B cell (primary cell): Measurements from ENCODE around the gene NUMB. TPM values are rescaled to one million over a fixed set of nuclear protein-coding genes. Genes with fewer than 3 reads are reported as not detected.

Source experiments
- ATAC-seq: fragments of 200-7000 bp; cut with Tn5 transposase; one replicate; pipeline ENCODE4 v1.10.0; 2021; ENCODE audit warnings: low read depth, mild to moderate bottlenecking, moderate number of reproducible peaks, moderate library complexity
- CTCF ChIA-PET: fragments of 350-600 bp; sonication (Branson Sonifier 250); formaldehyde crosslinking; loops from one replicate; lab custom pipeline; 2021; ENCODE audit warnings: antibody characterized with exemption, inconsistent platforms; lab: Charles Lee
- POLR2A ChIA-PET: fragments of 350-600 bp; sonication (Branson Sonifier 250); formaldehyde crosslinking; loops from one replicate; lab custom pipeline; 2021; ENCODE audit warnings: antibody characterized with exemption; lab: Charles Lee
- DNase-seq: peaks from one replicate; pipeline ENCODE4 v3.0.0; 2013
- H2AFZ ChIP-seq: 2 replicates; pipeline ENCODE4 v1.6.1; 2012; ENCODE audit warnings: mild to moderate bottlenecking, low read depth, low read length; ENCODE audit not compliant: insufficient read depth, poor library complexity, severe bottlenecking
- H3K27ac ChIP-seq, 2 donors: 1 replicate in 1 of 2; 2 replicates in 1 of 2; pipeline ENCODE4 v1.5.1; 2012 to 2013; ENCODE audit warnings: low read length in 2 of 2, mild to moderate bottlenecking in 2 of 2, moderate library complexity in 1 of 2
- H3K27me3 ChIP-seq, 4 experiments: fragments of 200-600 bp in 1 of 4; sonication (generic) in 1 of 4; replicated peaks in 1 of 4; 1 replicate in 2 of 4; 2 replicates in 2 of 4; pipeline versions ENCODE4 v1.6.1 to v1.7.0; 2013 to 2016; ENCODE audit warnings: low read length in 3 of 4, mild to moderate bottlenecking in 2 of 4, mixed read lengths in 1 of 4, moderate library complexity in 1 of 4; ENCODE audit not compliant: insufficient read depth in 4 of 4, control insufficient read depth in 3 of 4; ENCODE audit errors: control extremely low read depth in 1 of 4
- H3K36me3 ChIP-seq, 2 experiments: replicated peaks in 1 of 2; 1 replicate in 1 of 2; 2 replicates in 1 of 2; pipeline versions ENCODE4 v1.6.1 to v1.7.1; 2013; ENCODE audit warnings: low read length in 1 of 2; ENCODE audit not compliant: insufficient read depth in 2 of 2, control insufficient read depth in 1 of 2; ENCODE audit errors: control extremely low read depth in 1 of 2, extremely low read depth in 1 of 2
- H3K4me1 ChIP-seq, 2 donors: fragments of 200-600 bp in 1 of 2; sonication (generic) in 1 of 2; 1 replicate in 1 of 2; 2 replicates in 1 of 2; pipeline versions ENCODE4 v1.5.1 to v1.6.1; 2013 to 2017; ENCODE audit warnings: low read length in 2 of 2; ENCODE audit not compliant: control insufficient read depth in 2 of 2, insufficient read depth in 2 of 2
- H3K4me2 ChIP-seq: replicated peaks from 2 replicates; pipeline ENCODE3; 2012; ENCODE audit warnings: mild to moderate bottlenecking, low read depth, low read length; ENCODE audit not compliant: poor library complexity, severe bottlenecking
- H3K4me3 ChIP-seq, 5 experiments: fragments of 200-600 bp in 1 of 5; sonication (generic) in 1 of 5; 1 replicate in 3 of 5; 2 replicates in 2 of 5; pipeline versions ENCODE4 v1.5.1 to v1.7.0; 2011 to 2016; ENCODE audit warnings: low read length in 4 of 5, mild to moderate bottlenecking in 4 of 5, low read depth in 2 of 5, control low read depth in 1 of 5, moderate library complexity in 1 of 5; ENCODE audit not compliant: insufficient read depth in 1 of 5; ENCODE audit errors: control extremely low read depth in 1 of 5, extremely low read depth in 1 of 5
- H3K79me2 ChIP-seq: fragments of 200-600 bp; sonication (generic); one replicate; pipeline ENCODE4 v1.6.0; 2016; ENCODE audit warnings: low read length; ENCODE audit not compliant: control insufficient read depth, insufficient read depth
- H3K9ac ChIP-seq: fragments of 200-600 bp; sonication (generic); 2 replicates; pipeline ENCODE4 v1.6.1; 2017; ENCODE audit warnings: mild to moderate bottlenecking, low read length, moderate library complexity
- H3K9me3 ChIP-seq, 3 donors: one replicate each; pipeline versions ENCODE4 v1.6.1 to v1.7.1; 2013; ENCODE audit warnings: low read length in 2 of 3; ENCODE audit not compliant: control insufficient read depth in 2 of 3, insufficient read depth in 1 of 3; ENCODE audit errors: control extremely low read depth in 1 of 3
- H4K20me1 ChIP-seq: 2 replicates; pipeline ENCODE4 v1.6.0; 2012; ENCODE audit warnings: mild to moderate bottlenecking, low read length; ENCODE audit not compliant: insufficient read depth, control insufficient read depth, poor library complexity, severe bottlenecking
- H3K27ac Mint-ChIP-seq: one replicate; pipeline ENCODE4 v1.8.0; 2021; ENCODE audit warnings: mixed read lengths
- H3K27me3 Mint-ChIP-seq: one replicate; pipeline ENCODE4 v1.8.0; 2021; ENCODE audit warnings: mixed read lengths
- H3K4me1 Mint-ChIP-seq: one replicate; pipeline ENCODE4 v1.8.0; 2021; ENCODE audit warnings: mixed read lengths
- H3K4me3 Mint-ChIP-seq: one replicate; pipeline ENCODE4 v1.8.0; 2021; ENCODE audit warnings: mixed read lengths
- H3K9me3 Mint-ChIP-seq: one replicate; pipeline ENCODE4 v1.8.0; 2022; ENCODE audit warnings: mixed read lengths; ENCODE audit not compliant: insufficient read depth
- CTCF ChIP-seq: fragments of 200-600 bp; IDR thresholded peaks from one replicate; pipeline ENCODE4 v1.8.0; 2022; ENCODE audit warnings: antibody characterized with exemption, mild to moderate bottlenecking
- EZH2 ChIP-seq: IDR thresholded peaks from 2 replicates; pipeline ENCODE4 v1.6.1; 2012; ENCODE audit warnings: borderline replicate concordance, low read depth, mild to moderate bottlenecking, moderate library complexity, low read length; ENCODE audit not compliant: insufficient read depth, poor library complexity, severe bottlenecking
- WGBS: methylation state at CpG from one replicate; pipeline ENCODE4 v1.1.5; 2013; ENCODE audit warnings: missing lambda C conversion rate; ENCODE audit not compliant: insufficient coverage; 5-methylcytosine and 5-hydroxymethylcytosine counted together
- intact Hi-C: fragments of 100-400 bp; cut with micrococcal nuclease; formaldehyde crosslinking; loops from one replicate; pipeline ENCODE4 v1.10.0; 2022
- polyA plus RNA-seq: library from polyadenylated mRNA; depleted of rRNA; stranded (reverse); fragments of >200 nt; gene quantifications from 2 replicates; pipeline ENCODE4 v1.2.3, GENCODE V29; 2012
- total RNA-seq, 2 donors: library from RNA; stranded (reverse); fragments of 120-200 nt in 1 of 2; gene quantifications; 1 replicate in 1 of 2; 2 replicates in 1 of 2; pipeline versions ENCODE4 v1.2.3 to v1.2.4, GENCODE V29; 2013 to 2022

The NUMB gene
- total and polyA plus RNA-seq, 2 donors (not counting 1 experiment from before 2014, with no cell fraction given) = 63.4 to 102 TPM

- Histone ChIP-seq H3K27me3 (peaks cover 0 to 8% (median 0%) of the 10 kb centered on the region in 4 experiments), H3K36me3 (no peaks in the 10 kb centered on the region), H3K4me1 (peaks cover 35 to 47% of the 10 kb centered on the region in 2 donors), H3K79me2 (no peaks in the 10 kb centered on the region), H3K9me3 (peaks cover 0 to 4% (median 0%) of the 10 kb centered on the region in 3 donors), H3K27ac (no peak overlapping the region), H3K4me2 (peak overlapping the region; percentile 96), H3K9ac (no peak overlapping the region), H2AFZ (peak overlapping the region; percentile 17), H4K20me1 (no peaks in the 10 kb centered on the region), H3K4me3 (no peak overlapping the region)
- Mint-ChIP-seq H3K27ac (peak overlapping the region; percentile 54), H3K27me3 (peaks cover 5% of the 10 kb centered on the region), H3K4me3 (peak overlapping the region; percentile 35), H3K4me1 (peaks cover 46% of the 10 kb centered on the region), H3K9me3 (no peaks in the 10 kb centered on the region)
- peak; percentile 19 for ATAC-seq
- no peak for DNase-seq
- TF ChIP-seq EZH2 (no peak), CTCF (no peak)
- CTCF ChIA-PET = no interaction called here
- 50% methylated on average over 1 of the region's 9 CpGs for WGBS
- intact Hi-C loops = loop anchor here (5.0 kb wide), 1 partner anchor 209 kb away; the partner anchor contains the start of gene NUMB
- POLR2A ChIA-PET = interaction anchor here (0.6 to 1.0 kb wide), 3 partner anchors 8 to 190 kb away, joined by 3 to 15 read pairs (median 4); partner anchors contain the start of gene RBM25
Observed at GRCh38 chr14:73248108-73248868, 210.1 kb downstream of the NUMB start.
